ENCODE results near the gene BEST2. TPM values are rescaled to one million over a fixed set of nuclear protein-coding genes. Genes with fewer than 3 reads are reported as not detected.

Gene BEST2
- total and polyA plus RNA-seq, 11 donors = not detected

DNA sequence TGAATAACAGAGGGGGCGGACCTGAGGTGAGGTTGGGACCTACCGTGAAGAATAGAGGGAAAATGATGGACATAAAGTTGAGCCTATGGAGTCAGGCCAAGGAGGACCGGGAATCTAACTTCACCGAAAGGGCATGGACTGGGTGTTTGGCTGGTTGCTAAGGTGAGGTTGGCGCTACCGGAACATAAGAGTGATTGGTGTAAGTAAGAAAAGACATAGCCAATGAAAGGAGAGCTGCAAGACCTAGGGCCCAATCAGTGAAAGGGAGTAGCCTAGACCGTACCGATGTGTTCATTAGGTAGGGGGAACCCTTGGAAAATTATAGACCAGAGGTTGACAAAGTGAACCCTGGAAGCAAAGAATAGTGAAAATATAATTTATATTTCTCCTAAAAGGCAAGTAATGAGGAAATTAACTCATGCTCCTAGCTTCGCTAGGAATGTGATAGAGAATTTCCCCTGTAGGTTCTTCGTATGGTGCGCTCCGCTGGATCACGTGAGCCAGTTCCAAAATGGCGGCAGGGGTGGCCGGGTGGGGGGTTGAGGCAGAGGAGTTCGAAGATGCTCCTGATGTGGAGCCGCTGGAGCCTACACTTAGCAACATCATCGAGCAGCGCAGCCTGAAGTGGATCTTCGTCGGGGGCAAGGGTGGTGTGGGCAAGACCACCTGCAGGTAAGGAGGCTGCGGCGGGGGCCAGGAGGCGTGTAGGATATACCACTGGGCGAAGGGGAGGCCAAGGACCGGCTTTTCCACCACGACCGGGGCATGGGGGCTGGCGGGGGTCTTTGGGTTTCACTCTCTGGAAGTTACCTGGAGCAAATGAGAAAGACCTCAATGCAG lies 14.4 kb upstream of the BEST2 start, which contains the start of gene GET3:
GET3 (plus strand) TSS at position 503 of the 840 bp plus-strand sequence; CDS start at position 512, 9 bp downstream.
- H3K27ac ChIP-seq = peak within 1 kb of the TSS; percentile 64 to 99 (median 94)

DNA sequence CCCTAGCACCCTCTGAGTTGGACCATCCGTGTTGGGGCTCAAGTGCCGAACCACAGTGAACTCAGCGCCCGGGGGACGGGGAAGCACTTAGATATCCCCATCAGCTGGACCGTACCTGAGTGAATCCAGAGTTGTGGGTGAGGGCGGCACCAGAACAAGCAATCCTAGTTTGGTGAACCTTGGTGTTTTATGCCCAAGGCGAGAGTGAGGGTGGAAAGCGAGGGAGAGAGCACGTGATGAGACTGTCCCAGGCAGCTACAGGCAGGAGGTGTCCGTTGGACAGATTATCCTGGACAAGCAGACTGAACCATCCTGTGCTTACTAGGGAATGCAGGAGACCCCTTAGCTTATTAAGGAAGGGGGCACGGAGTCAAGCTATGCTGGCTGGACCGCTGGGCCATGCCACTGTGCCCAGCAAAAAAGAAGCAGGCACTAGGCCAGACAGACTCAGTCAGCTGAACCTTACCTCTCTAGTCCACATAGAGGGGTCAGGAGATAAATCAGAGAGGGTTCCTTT lies 13.7 kb upstream of the BEST2 start:
- no peaks in the 10 kb centered on the region for H3K9me3 ChIP-seq
- H3K27ac ChIP-seq = peak overlapping the region in 8 of 12 donors; percentile 84 to 97 (median 94)
- DNase-seq (no peak), ATAC-seq (no peak)
- TF ChIP-seq POLR2A (IDR thresholded peaks at IDR 0.05) = no peak
- TF ChIP-seq, protein P1, sequence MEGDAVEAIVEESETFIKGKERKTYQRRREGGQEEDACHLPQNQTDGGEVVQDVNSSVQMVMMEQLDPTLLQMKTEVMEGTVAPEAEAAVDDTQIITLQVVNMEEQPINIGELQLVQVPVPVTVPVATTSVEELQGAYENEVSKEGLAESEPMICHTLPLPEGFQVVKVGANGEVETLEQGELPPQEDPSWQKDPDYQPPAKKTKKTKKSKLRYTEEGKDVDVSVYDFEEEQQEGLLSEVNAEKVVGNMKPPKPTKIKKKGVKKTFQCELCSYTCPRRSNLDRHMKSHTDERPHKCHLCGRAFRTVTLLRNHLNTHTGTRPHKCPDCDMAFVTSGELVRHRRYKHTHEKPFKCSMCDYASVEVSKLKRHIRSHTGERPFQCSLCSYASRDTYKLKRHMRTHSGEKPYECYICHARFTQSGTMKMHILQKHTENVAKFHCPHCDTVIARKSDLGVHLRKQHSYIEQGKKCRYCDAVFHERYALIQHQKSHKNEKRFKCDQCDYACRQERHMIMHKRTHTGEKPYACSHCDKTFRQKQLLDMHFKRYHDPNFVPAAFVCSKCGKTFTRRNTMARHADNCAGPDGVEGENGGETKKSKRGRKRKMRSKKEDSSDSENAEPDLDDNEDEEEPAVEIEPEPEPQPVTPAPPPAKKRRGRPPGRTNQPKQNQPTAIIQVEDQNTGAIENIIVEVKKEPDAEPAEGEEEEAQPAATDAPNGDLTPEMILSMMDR (IDR thresholded peaks at IDR 0.05) = no peak
- H3K4me3 ChIP-seq = peak overlapping the region; percentile 64 to 96 (median 81)
- 12 to 13% (median 12%) methylated on average over 11 to 13 of the region's 13 CpGs for WGBS, 4 donors
- intact Hi-C loops (cut with DNase I) = loop anchor here in 2 of 10 donors (1.0 to 2.0 kb wide), 2 partner anchors 15 to 37 kb away; partner anchors contain the start of genes HOOK2 (in 1 of the 2) and TNPO2 (in 1 of the 2)
- no peaks in the 10 kb centered on the region for H3K27me3 ChIP-seq
- H3K36me3 ChIP-seq = peaks cover 0 to 42% (median 38%) of the 10 kb centered on the region in 9 donors
- H3K4me1 ChIP-seq = peaks cover 6 to 37% (median 28%) of the 10 kb centered on the region in 12 donors

More for the DNA sequence above, 14.4 kb upstream of the BEST2 start, which contains the start of gene GET3:
- Histone ChIP-seq H3K36me3 (peaks cover 0 to 37% (median 33%) of the 10 kb centered on the region in 9 donors), H3K4me3 (peak within 1 kb of the TSS; percentile 64 to 96 (median 81)), H3K4me1 (peaks cover 6 to 44% (median 34%) of the 10 kb centered on the region in 12 donors), H3K27me3 (no peaks in the 10 kb centered on the region), H3K9me3 (no peaks in the 10 kb centered on the region)
- ATAC-seq = peak; percentile 87 to 94 (median 92)
- peak; percentile 85 to 97 (median 94) for DNase-seq
- intact Hi-C loops (cut with DNase I) = loop anchor here in 2 of 10 donors (1.0 to 2.0 kb wide), 2 partner anchors 14 to 38 kb away; partner anchors contain the start of genes HOOK2 (in 1 of the 2) and TNPO2 (in 1 of the 2)
- WGBS, 4 donors = 0 to 1% (median 0%) methylated on average over 26 to 29 of the region's 29 CpGs
- TF ChIP-seq, protein P1 (IDR thresholded peaks at IDR 0.05) = no peak
- TF ChIP-seq POLR2A (IDR thresholded peaks at IDR 0.05) = peak in 1 of 2 donors; percentile 38

DNA sequence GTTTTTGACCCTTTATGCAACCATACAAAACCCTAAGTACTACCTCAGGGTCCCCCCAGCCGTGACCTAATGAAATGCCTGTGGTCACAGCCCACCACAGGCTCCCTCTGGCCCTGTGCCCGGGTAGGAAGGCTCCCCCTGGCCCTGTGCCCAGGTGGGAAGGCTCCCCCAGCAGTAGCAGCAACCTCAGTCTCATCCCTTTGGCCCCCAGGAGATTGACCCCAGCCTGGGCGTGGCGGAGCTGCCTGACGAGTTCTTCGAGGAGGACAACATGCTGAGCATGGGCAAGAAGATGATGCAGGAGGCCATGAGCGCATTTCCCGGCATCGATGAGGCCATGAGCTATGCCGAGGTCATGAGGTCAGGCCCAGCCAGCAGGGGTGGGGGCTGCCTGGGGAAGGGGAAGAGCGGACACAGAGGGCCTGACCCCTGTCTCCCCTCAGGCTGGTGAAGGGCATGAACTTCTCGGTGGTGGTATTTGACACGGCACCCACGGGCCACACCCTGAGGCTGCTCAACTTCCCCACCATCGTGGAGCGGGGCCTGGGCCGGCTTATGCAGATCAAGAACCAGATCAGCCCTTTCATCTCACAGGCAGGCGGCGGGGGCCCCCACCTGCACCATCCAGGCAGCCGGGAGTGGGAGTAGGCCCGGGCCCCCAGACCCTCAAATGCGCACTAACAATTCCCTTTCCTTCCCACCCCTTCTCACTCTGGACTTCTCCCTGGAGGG lies 6.3 kb upstream of the BEST2 start:
- peaks cover 0 to 71% (median 61%) of the 10 kb centered on the region in 9 donors for H3K36me3 ChIP-seq
- H3K27me3 ChIP-seq = peaks cover 0 to 6% (median 3%) of the 10 kb centered on the region in 9 donors
- TF ChIP-seq, protein P1 (IDR thresholded peaks at IDR 0.05) = no peak
- H3K4me3 ChIP-seq = no peak overlapping the region
- H3K4me1 ChIP-seq = no peaks in the 10 kb centered on the region
- H3K27ac ChIP-seq = no peak overlapping the region
- H3K9me3 ChIP-seq = peaks cover 0 to 12% (median 0%) of the 10 kb centered on the region in 12 donors
- 79 to 87% (median 86%) methylated on average over 20 to 22 of the region's 22 CpGs for WGBS, 4 donors
- DNase-seq = no peak
- intact Hi-C loops (cut with DNase I) = no loop called here
- ATAC-seq = no peak

Measured in heart left ventricle (tissue), 16 donors.